ENCODE results near the gene NCKAP1.

Gene NCKAP1

DNA sequence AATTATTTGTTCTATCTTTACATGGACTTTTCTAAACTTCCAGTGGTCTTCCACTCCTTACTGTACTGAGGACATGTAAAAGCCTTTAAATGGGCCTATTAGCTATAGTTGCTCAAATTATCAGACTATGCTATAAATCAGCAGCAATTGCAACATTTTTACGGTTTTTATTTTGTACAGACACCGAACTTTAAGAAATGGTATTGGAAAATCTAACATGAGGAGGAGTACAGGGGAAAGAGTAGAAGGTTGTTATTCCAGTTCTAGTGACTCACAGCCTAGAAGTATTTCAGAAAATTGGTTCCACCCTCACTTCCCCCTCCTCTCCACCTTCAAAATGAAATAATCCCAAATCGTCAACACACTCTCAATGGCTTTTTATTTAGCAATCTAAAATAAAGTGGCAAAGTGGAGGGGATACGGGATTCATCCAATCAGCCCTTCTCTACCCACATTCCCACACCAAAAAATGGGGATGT lies 1.1 kb downstream of the NCKAP1 start:
- peak overlapping the region; percentile 96 for H3K4me3 ChIP-seq (ENCODE audit: low read length)
- TF ChIP-seq, protein P1, sequence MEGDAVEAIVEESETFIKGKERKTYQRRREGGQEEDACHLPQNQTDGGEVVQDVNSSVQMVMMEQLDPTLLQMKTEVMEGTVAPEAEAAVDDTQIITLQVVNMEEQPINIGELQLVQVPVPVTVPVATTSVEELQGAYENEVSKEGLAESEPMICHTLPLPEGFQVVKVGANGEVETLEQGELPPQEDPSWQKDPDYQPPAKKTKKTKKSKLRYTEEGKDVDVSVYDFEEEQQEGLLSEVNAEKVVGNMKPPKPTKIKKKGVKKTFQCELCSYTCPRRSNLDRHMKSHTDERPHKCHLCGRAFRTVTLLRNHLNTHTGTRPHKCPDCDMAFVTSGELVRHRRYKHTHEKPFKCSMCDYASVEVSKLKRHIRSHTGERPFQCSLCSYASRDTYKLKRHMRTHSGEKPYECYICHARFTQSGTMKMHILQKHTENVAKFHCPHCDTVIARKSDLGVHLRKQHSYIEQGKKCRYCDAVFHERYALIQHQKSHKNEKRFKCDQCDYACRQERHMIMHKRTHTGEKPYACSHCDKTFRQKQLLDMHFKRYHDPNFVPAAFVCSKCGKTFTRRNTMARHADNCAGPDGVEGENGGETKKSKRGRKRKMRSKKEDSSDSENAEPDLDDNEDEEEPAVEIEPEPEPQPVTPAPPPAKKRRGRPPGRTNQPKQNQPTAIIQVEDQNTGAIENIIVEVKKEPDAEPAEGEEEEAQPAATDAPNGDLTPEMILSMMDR (IDR thresholded peaks at IDR 0.05; ENCODE audit: insufficient read depth, low read depth, low read length, missing control alignments): no peak
- peak; percentile 79 for DNase-seq (ENCODE audit: low read depth)

DNA sequence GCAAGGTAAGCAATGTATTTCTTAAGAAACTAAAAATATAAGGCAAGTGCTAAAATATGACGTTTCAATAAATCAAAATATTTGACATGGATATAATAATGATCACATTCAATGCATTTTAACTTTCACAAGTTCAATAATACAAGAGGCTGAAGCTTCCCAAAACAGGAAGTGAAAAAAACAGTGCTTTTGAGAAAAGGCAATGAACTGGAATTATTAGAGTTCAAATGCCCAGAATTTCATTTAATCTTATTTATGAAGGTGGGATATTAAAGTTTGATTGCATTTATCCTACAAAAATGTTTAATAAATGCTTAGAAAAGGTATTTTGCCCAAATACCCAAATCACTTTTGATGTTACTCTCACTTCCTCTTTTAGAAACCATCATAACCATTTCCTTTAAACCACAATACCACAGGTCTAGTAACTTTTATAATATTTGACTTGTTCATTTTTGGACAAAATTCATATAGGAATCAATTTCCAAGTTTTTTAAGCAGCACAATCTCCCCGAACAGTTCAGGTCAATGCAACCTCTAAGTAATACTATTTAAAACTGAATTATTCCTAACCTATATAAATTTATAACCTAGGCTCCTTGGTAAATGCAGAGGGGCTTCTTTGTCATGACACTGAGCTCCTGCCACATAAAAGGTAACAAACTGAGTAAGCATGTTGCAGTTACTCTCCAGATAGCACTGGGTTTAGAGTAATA lies 2.1 kb downstream of the NCKAP1 start:
- no peak for DNase-seq (ENCODE audit: low read depth)
- TF ChIP-seq, protein P1 (IDR thresholded peaks at IDR 0.05; ENCODE audit: insufficient read depth, low read depth, low read length, missing control alignments): no peak
- H3K4me3 ChIP-seq (ENCODE audit: low read length): peak overlapping the region; percentile 96

GRCh38 chr2:183035298-183035953 lies 2.8 kb downstream of the NCKAP1 start:
- TF ChIP-seq, protein P1 (IDR thresholded peaks at IDR 0.05; ENCODE audit: insufficient read depth, low read depth, low read length, missing control alignments): no peak
- peak; percentile 38 for DNase-seq (ENCODE audit: low read depth)
- H3K4me3 ChIP-seq (ENCODE audit: low read length): peak overlapping the region; percentile 96

DNA sequence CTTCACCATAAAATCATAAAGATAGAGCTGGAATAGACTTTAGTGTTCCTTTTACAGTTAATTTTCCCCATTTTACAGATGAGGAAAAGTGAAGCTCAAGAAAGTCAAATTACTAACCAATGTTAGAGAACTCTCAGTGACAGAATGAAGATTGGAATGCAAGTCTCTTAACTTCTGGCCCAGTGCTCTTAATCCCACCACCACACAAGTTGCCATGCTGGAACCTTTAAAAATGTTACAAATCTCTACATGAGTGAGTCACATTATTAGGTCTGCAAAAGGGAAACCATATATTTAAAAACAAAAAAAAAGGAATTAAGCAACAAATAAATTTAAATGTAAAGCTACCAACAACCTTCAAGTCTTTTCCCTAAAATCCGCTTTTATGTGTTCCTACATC lies 3.5 kb downstream of the NCKAP1 start:
- TF ChIP-seq, protein P1 (IDR thresholded peaks at IDR 0.05; ENCODE audit: insufficient read depth, low read depth, low read length, missing control alignments): no peak
- DNase-seq (ENCODE audit: low read depth): no peak
- H3K4me3 ChIP-seq (ENCODE audit: low read length): no peak overlapping the region

DNA sequence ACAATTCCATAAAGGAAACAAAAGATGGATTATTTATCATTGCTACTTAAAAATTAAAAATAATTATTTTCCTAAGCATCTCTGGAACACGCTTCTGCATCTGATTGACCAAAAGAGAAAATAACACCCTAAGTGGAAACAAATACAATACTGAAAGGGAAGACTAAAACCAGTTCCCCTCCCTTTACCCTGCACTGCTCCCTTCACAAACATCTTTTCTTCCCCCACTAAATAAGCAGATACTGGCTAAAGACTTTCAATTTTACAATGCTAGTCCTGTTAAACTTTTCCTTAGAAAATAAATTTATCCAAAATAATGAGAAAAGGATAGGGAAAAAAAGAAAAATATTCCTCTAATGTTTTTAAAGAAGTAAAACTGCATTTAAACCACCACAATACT lies 4.3 kb downstream of the NCKAP1 start:
- DNase-seq (ENCODE audit: low read depth): no peak
- TF ChIP-seq, protein P1 (IDR thresholded peaks at IDR 0.05; ENCODE audit: insufficient read depth, low read depth, low read length, missing control alignments): no peak
- no peak overlapping the region for H3K4me3 ChIP-seq (ENCODE audit: low read length)

DNA sequence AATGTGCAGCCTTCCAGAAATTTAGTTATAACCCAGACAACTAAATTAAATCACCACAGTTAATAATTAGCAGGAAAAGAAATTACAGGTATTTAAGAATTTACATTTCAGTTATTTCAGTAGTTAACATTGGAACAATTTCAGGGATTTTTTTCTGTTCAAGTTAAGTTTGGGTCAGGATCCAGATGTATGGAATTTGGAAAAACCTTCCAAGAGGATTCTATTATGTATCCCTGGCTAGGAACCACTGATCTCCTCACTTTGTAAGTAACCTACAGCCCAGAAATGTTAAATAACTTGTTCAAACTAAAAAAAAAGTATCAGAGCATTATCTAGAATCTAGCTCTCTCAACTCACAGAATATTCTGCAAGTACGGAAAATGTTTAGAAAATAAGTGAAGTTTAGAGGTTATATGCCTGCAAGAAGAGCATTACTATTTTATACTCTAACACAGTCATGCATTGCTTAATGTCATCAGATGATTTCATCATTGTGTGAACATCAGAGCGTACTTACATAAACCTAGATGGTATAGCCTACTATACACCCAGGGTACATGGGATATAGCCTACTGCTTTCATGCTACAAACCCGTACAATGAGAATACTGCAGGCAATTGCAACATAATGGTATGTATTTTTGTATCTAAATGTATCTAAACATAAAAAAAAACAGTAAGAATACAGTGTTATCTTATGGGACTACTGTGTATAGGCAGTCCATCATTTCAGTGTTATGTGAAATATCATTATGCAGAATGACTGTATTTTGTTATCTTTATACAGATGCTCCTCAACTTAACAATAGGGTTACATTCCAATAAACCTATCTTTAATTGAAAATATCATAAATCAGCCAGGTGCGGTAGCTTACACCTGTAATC lies 6.1 kb downstream of the NCKAP1 start:
- TF ChIP-seq, protein P1 (IDR thresholded peaks at IDR 0.05; ENCODE audit: insufficient read depth, low read depth, low read length, missing control alignments): no peak
- DNase-seq (ENCODE audit: low read depth): peak; percentile 67
- H3K4me3 ChIP-seq (ENCODE audit: low read length): no peak overlapping the region

Measured in epithelial cell of esophagus (primary cell).